ENCODE results near the gene CDKN1C.

CDKN1C gene

GRCh38 chr11:2833716-2834502 is 51.7 kb downstream of the CDKN1C start:
- no peak for TF ChIP-seq CTCF (conservative IDR thresholded peaks at IDR 0.05; ENCODE audit: low read depth, low read length)
- no peak overlapping the region for H3K4me3 ChIP-seq (ENCODE audit: low read length)
- DNase-seq (ENCODE audit: low read depth): no peak

Measured in retinal pigment epithelial cell (primary cell).